ENCODE data around the gene KDF1.

KDF1 gene

GRCh38 chr1:26976621-26977510, 16.6 kb upstream of the KDF1 start:
- peaks cover 5% of the 10 kb centered on the region for H3K27me3 Mint-ChIP-seq
- no peak overlapping the region for H3K4me3 Mint-ChIP-seq
- H3K27ac Mint-ChIP-seq: no peak overlapping the region
- no peaks in the 10 kb centered on the region for H3K36me3 Mint-ChIP-seq
- H3K4me1 Mint-ChIP-seq: no peaks in the 10 kb centered on the region
- no peaks in the 10 kb centered on the region for H3K9me3 Mint-ChIP-seq

- Mint-ChIP-seq H3K4me1 (no peaks in the 10 kb centered on the region), H3K4me3 (no peak overlapping the region), H3K27me3 (peaks cover 6% of the 10 kb centered on the region), H3K36me3 (no peaks in the 10 kb centered on the region), H3K27ac (no peak overlapping the region), H3K9me3 (no peaks in the 10 kb centered on the region)
These were observed 12.6 kb upstream of the KDF1 start for GRCh38 chr1:26972821-26973220.

GRCh38 chr1:26972390-26972789, 12.1 kb upstream of the KDF1 start:
- Mint-ChIP-seq H3K4me1 (no peaks in the 10 kb centered on the region), H3K9me3 (no peaks in the 10 kb centered on the region), H3K27me3 (peaks cover 6% of the 10 kb centered on the region), H3K36me3 (no peaks in the 10 kb centered on the region), H3K4me3 (no peak overlapping the region), H3K27ac (no peak overlapping the region)

GRCh38 chr1:26971590-26971989, 11.3 kb upstream of the KDF1 start:
- Mint-ChIP-seq H3K36me3 (no peaks in the 10 kb centered on the region), H3K9me3 (no peaks in the 10 kb centered on the region), H3K4me1 (no peaks in the 10 kb centered on the region), H3K4me3 (no peak overlapping the region), H3K27ac (no peak overlapping the region), H3K27me3 (peaks cover 7% of the 10 kb centered on the region)

- Mint-ChIP-seq H3K27ac (no peak overlapping the region), H3K36me3 (no peaks in the 10 kb centered on the region), H3K4me3 (no peak overlapping the region), H3K27me3 (peaks cover 10% of the 10 kb centered on the region), H3K9me3 (no peaks in the 10 kb centered on the region), H3K4me1 (no peaks in the 10 kb centered on the region)
These were observed 10.5 kb upstream of the KDF1 start for GRCh38 chr1:26970810-26971209.

- Mint-ChIP-seq H3K9me3 (no peaks in the 10 kb centered on the region), H3K36me3 (no peaks in the 10 kb centered on the region), H3K27me3 (peaks cover 12% of the 10 kb centered on the region), H3K27ac (peak overlapping the region; percentile 59), H3K4me1 (peaks cover 3% of the 10 kb centered on the region), H3K4me3 (no peak overlapping the region)
These were observed 5.4 kb upstream of the KDF1 start for GRCh38 chr1:26965628-26966027.

GRCh38 chr1:26965213-26965612, 4.9 kb upstream of the KDF1 start:
- H3K27me3 Mint-ChIP-seq: peaks cover 9% of the 10 kb centered on the region
- no peak overlapping the region for H3K4me3 Mint-ChIP-seq
- H3K4me1 Mint-ChIP-seq: peaks cover 6% of the 10 kb centered on the region
- H3K9me3 Mint-ChIP-seq: no peaks in the 10 kb centered on the region
- H3K36me3 Mint-ChIP-seq: no peaks in the 10 kb centered on the region
- H3K27ac Mint-ChIP-seq: no peak overlapping the region

GRCh38 chr1:26961826-26962225, 1.6 kb upstream of the KDF1 start:
- H3K27me3 Mint-ChIP-seq: peaks cover 6% of the 10 kb centered on the region
- H3K9me3 Mint-ChIP-seq: no peaks in the 10 kb centered on the region

GRCh38 chr1:26960625-26960966, 328 bp upstream of the KDF1 start:
- no peaks in the 10 kb centered on the region for H3K36me3 Mint-ChIP-seq
- H3K27me3 Mint-ChIP-seq: no peaks in the 10 kb centered on the region

More at GRCh38 chr1:26961826-26962225, 1.6 kb upstream of the KDF1 start:
- Mint-ChIP-seq H3K36me3 (no peaks in the 10 kb centered on the region), H3K27ac (no peak overlapping the region), H3K4me1 (peaks cover 6% of the 10 kb centered on the region), H3K4me3 (no peak overlapping the region)

GRCh38 chr1:26959270-26959669, 998 bp downstream of the KDF1 start:
- H3K27ac Mint-ChIP-seq: no peak overlapping the region
- no peaks in the 10 kb centered on the region for H3K36me3 Mint-ChIP-seq
- H3K4me3 Mint-ChIP-seq: peak overlapping the region; percentile 47
- H3K27me3 Mint-ChIP-seq: no peaks in the 10 kb centered on the region
- H3K4me1 Mint-ChIP-seq: peaks cover 6% of the 10 kb centered on the region
- no peaks in the 10 kb centered on the region for H3K9me3 Mint-ChIP-seq

More at GRCh38 chr1:26960625-26960966, 328 bp upstream of the KDF1 start:
- no peaks in the 10 kb centered on the region for H3K9me3 Mint-ChIP-seq
- H3K4me1 Mint-ChIP-seq: peaks cover 6% of the 10 kb centered on the region
- H3K4me3 Mint-ChIP-seq: peak overlapping the region; percentile 82
- H3K27ac Mint-ChIP-seq: no peak overlapping the region

- Mint-ChIP-seq H3K27me3 (no peaks in the 10 kb centered on the region), H3K27ac (peak overlapping the region; percentile 65), H3K4me1 (peaks cover 6% of the 10 kb centered on the region), H3K36me3 (peaks cover 3% of the 10 kb centered on the region), H3K4me3 (no peak overlapping the region), H3K9me3 (no peaks in the 10 kb centered on the region)
These were observed 3.0 kb downstream of the KDF1 start for GRCh38 chr1:26957306-26957705.

GRCh38 chr1:26956321-26956720, 3.9 kb downstream of the KDF1 start:
- H3K27ac Mint-ChIP-seq: no peak overlapping the region
- H3K27me3 Mint-ChIP-seq: no peaks in the 10 kb centered on the region
- no peak overlapping the region for H3K4me3 Mint-ChIP-seq
- peaks cover 5% of the 10 kb centered on the region for H3K36me3 Mint-ChIP-seq
- H3K9me3 Mint-ChIP-seq: no peaks in the 10 kb centered on the region
- H3K4me1 Mint-ChIP-seq: peaks cover 6% of the 10 kb centered on the region

GRCh38 chr1:26953374-26953773, 6.9 kb downstream of the KDF1 start:
- Mint-ChIP-seq H3K9me3 (no peaks in the 10 kb centered on the region), H3K27ac (no peak overlapping the region), H3K27me3 (no peaks in the 10 kb centered on the region), H3K36me3 (peaks cover 8% of the 10 kb centered on the region), H3K4me1 (no peaks in the 10 kb centered on the region), H3K4me3 (no peak overlapping the region)

- Mint-ChIP-seq H3K27me3 (no peaks in the 10 kb centered on the region), H3K4me3 (no peak overlapping the region), H3K4me1 (no peaks in the 10 kb centered on the region), H3K36me3 (peaks cover 8% of the 10 kb centered on the region), H3K27ac (no peak overlapping the region), H3K9me3 (no peaks in the 10 kb centered on the region)
These were observed 8.3 kb downstream of the KDF1 start for GRCh38 chr1:26951821-26952497.

- Mint-ChIP-seq H3K4me1 (no peaks in the 10 kb centered on the region), H3K27ac (no peak overlapping the region), H3K9me3 (no peaks in the 10 kb centered on the region), H3K36me3 (peaks cover 8% of the 10 kb centered on the region), H3K27me3 (no peaks in the 10 kb centered on the region), H3K4me3 (no peak overlapping the region)
These were observed 9.1 kb downstream of the KDF1 start for GRCh38 chr1:26951216-26951615.

- no peak overlapping the region for H3K4me3 Mint-ChIP-seq
- H3K27me3 Mint-ChIP-seq: no peaks in the 10 kb centered on the region
- peaks cover 8% of the 10 kb centered on the region for H3K36me3 Mint-ChIP-seq
- no peak overlapping the region for H3K27ac Mint-ChIP-seq
- no peaks in the 10 kb centered on the region for H3K9me3 Mint-ChIP-seq
- H3K4me1 Mint-ChIP-seq: no peaks in the 10 kb centered on the region
These were observed 9.7 kb downstream of the KDF1 start for GRCh38 chr1:26950602-26951001.

Data from activated naive CD4-positive, alpha-beta T cell treated with anti-CD3 and anti-CD28 coated beads, Interleukin-2, amount 50 U/mL, for 24 hours (primary cell).